H1 (cell line): Measurements from ENCODE around the gene DIPK1A. TPM values are rescaled to one million over a fixed set of nuclear protein-coding genes. Genes with fewer than 3 reads are reported as not detected.

ENCODE experiments used
- CHD7 ChIP-seq: fragments of 300-600 bp; sonication (generic); IDR thresholded peaks from 2 replicates; pipeline ENCODE4 v1.7.1; 2012; ENCODE audit warnings: low read length, moderate library complexity, mild to moderate bottlenecking, inconsistent platforms; ENCODE audit not compliant: insufficient replicate concordance
- EZH2 ChIP-seq: fragments of 200-600 bp; sonication (generic); IDR thresholded peaks from 2 replicates; pipeline ENCODE4 v1.7.1; 2012; ENCODE audit warnings: low read depth, mild to moderate bottlenecking, moderate library complexity, low read length, inconsistent platforms; ENCODE audit not compliant: severe bottlenecking
- POLR2A ChIP-seq, 2 experiments: IDR thresholded peaks; 1 replicate in 1 of 2; 2 replicates in 1 of 2; pipeline ENCODE4 v1.6.1; 2011; ENCODE audit warnings: low read depth in 2 of 2, low read length in 2 of 2, mild to moderate bottlenecking in 2 of 2; ENCODE audit errors: control extremely low read depth in 1 of 2
- TAF7 ChIP-seq: optimal IDR thresholded peaks from 2 replicates; pipeline ENCODE3; 2011; ENCODE audit warnings: low read depth, mild to moderate bottlenecking, inconsistent platforms, low read length, moderate library complexity, borderline replicate concordance
- TCF12 ChIP-seq: IDR thresholded peaks from 2 replicates; pipeline ENCODE4 v1.6.1; 2011; ENCODE audit warnings: low read depth, mild to moderate bottlenecking, low read length
- polyA plus RNA-seq, 7 experiments: library from polyadenylated mRNA; depleted of rRNA in 3 of 7; stranded (reverse) in 5 of 7; unstranded in 2 of 7; fragments of >200 nt in 5 of 7; fragments of 200-250 nt in 2 of 7; gene quantifications; 1 replicate in 5 of 7; 2 replicates in 1 of 7; 4 replicates in 1 of 7; pipeline versions ENCODE4 v1.2.1 to v1.2.3, GENCODE V29; 2011 to 2013; ENCODE audit warnings: missing spikeins in 2 of 7, mixed read lengths in 2 of 7
- total RNA-seq: library from RNA; stranded (reverse); fragmentation: NEBNext Ultra II Directional; extraction: Animal tissue kit (Norgen Biotek cat#: 25700); gene quantifications from 2 replicates; pipeline ENCODE4 v1.2.1, GENCODE V29; 2021

Gene DIPK1A
- total and polyA plus RNA-seq, 2 of the 8 experiments (the other 6 are each of a cell fraction or from before 2014, with no cell fraction given), result 2.5 to 5.0 TPM

DNA sequence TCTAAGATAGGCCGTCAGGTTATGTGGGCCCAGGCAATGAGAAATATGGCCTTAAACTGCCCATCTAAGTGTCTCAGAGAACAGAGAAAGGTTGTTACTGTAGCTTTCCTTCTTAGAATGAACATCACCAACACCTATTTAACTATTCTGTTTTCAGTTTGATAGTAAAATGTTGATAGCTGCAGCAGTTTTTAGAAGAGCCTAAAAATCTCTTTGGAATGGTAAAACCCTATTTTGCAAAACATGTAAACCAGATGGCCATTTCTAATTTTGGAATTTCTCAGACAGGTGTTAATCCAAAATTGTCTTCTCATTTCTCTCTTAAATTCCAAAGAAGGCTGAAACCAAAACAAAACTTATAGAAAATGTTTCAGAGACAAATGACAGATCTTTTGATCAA is 57.5 kb downstream of the DIPK1A start (continued):
- TF ChIP-seq CHD7, result no peak
- TF ChIP-seq TAF7, result no peak
- TF ChIP-seq POLR2A (IDR thresholded peaks at IDR 0.05; ENCODE audit: control extremely low read depth in 1 of 2, low read depth in 2 of 2, low read length in 2 of 2), result no peak
- no peak for TF ChIP-seq TCF12
- no peak for TF ChIP-seq EZH2
